Neutrophil (primary cell): Measurements from ENCODE around the gene IRX5.

Experiments
- H3K27ac ChIP-seq: fragments of 200-600 bp; sonication (generic); 2 replicates; pipeline ENCODE4 v1.5.1; 2016; ENCODE audit warnings: mild to moderate bottlenecking, moderate library complexity
- H3K27me3 ChIP-seq: fragments of 200-600 bp; sonication (generic); 2 replicates; pipeline ENCODE4 v1.6.0; 2016; ENCODE audit warnings: mild to moderate bottlenecking
- H3K36me3 ChIP-seq: fragments of 200-600 bp; sonication (generic); 2 replicates; pipeline ENCODE4 v1.5.1; 2017
- H3K4me1 ChIP-seq, 2 experiments: fragments of 200-600 bp in 1 of 2; sonication (generic) in 1 of 2; 1 replicate in 1 of 2; 2 replicates in 1 of 2; pipeline versions ENCODE4 v1.5.1 to v1.6.1; 2013 to 2016; ENCODE audit warnings: low read depth in 1 of 2, low read length in 1 of 2, mild to moderate bottlenecking in 1 of 2, moderate library complexity in 1 of 2; ENCODE audit not compliant: control insufficient read depth in 1 of 2, insufficient read depth in 1 of 2
- H3K4me3 ChIP-seq, 2 experiments: fragments of 200-600 bp in 1 of 2; sonication (generic) in 1 of 2; 1 replicate in 1 of 2; 2 replicates in 1 of 2; pipeline ENCODE4 v1.5.1; 2013 to 2016; ENCODE audit warnings: low read depth in 1 of 2, low read length in 1 of 2, mild to moderate bottlenecking in 1 of 2, moderate library complexity in 1 of 2
- H3K9me3 ChIP-seq: fragments of 200-600 bp; sonication (generic); 2 replicates; pipeline ENCODE4 v1.5.1; 2016
- TF ChIP-seq, protein P1 (sequence below): fragments of 200-600 bp; sonication (generic); IDR thresholded peaks from 2 replicates; pipeline ENCODE4 v1.5.1; 2016; ENCODE audit warnings: antibody characterized with exemption

Gene IRX5

DNA sequence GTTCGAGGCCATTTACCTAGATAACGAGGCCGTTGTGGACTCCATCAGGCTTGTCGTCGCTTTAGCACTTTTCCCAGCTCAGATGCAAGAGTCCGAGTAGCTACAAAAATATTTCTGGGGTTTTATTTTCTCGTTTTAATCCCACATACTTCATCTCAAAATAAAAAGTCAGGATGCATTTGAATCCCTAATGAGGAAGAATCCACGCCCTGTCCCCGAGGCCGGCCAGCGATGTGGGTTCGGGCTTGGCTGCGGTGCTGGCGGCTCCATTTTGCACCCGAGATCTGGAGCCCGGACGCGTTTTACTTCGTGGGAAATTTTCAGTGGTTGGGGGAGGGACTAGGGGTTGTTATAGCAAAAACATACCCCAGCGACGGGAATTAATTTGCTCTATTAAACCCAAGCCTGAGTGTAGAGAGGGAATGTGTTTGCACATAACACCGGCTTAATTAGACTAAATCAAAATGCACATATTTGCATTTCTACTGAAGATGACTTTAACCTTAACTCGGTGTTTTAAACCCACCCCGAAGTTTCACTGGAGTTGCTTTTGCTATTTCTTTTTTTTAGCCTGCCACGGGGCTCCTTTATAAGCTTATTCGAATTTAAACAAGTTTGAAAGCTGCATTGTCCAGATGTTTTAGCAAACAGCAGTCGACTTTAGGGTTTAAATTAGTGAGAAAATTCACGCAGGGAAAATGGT is 4.8 kb downstream of the IRX5 start:
- Histone ChIP-seq H3K4me1 (peaks cover 41 to 46% of the 10 kb centered on the region in 2 experiments), H3K36me3 (no peaks in the 10 kb centered on the region), H3K4me3 (no peak overlapping the region), H3K27me3 (peaks cover 100% of the 10 kb centered on the region), H3K27ac (no peak overlapping the region), H3K9me3 (no peaks in the 10 kb centered on the region)
- TF ChIP-seq, protein P1, sequence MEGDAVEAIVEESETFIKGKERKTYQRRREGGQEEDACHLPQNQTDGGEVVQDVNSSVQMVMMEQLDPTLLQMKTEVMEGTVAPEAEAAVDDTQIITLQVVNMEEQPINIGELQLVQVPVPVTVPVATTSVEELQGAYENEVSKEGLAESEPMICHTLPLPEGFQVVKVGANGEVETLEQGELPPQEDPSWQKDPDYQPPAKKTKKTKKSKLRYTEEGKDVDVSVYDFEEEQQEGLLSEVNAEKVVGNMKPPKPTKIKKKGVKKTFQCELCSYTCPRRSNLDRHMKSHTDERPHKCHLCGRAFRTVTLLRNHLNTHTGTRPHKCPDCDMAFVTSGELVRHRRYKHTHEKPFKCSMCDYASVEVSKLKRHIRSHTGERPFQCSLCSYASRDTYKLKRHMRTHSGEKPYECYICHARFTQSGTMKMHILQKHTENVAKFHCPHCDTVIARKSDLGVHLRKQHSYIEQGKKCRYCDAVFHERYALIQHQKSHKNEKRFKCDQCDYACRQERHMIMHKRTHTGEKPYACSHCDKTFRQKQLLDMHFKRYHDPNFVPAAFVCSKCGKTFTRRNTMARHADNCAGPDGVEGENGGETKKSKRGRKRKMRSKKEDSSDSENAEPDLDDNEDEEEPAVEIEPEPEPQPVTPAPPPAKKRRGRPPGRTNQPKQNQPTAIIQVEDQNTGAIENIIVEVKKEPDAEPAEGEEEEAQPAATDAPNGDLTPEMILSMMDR, result no peak

DNA sequence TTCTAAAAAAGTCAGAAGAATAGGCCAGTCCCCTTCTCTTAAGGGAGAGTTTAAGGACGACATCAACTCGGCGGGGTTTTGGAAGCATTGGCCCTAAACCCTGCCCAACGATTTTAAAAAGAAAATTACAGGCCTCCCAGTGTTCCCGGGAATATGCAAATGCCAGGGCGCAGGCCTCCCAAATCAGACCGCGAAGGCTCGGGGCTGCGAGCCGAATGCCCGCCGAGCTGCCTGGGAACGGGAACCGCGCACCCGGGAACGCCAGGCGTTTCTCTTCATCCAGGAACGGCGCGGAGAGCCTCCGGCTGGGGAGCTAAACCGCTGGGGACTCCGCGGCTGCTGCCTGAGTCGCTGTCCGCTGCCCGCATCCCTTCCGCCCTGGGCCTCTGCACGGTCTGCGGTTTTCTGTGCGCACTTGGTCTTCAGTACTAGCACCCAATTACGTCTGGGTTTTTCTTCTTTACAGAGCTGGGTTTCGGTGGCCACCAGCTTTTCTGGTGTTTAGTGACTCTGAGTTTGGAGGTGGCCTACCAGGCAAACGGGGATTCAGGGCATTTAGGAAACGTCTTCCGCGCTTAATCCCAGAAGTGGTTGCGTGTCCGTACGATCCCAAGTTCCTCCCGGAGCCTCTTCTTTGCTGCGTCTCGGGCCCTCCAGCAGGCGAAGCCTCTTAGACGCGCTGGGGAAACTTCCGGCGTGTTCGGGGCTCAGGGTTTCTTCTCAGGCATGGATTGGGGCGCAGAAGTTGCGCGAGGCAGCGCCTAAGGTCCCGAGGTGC is 5.7 kb downstream of the IRX5 start:
- Histone ChIP-seq H3K27ac (no peak overlapping the region), H3K27me3 (peaks cover 100% of the 10 kb centered on the region), H3K36me3 (no peaks in the 10 kb centered on the region), H3K4me1 (peaks cover 36 to 38% of the 10 kb centered on the region in 2 experiments), H3K9me3 (no peaks in the 10 kb centered on the region), H3K4me3 (no peak overlapping the region)
- TF ChIP-seq, protein P1, result no peak

DNA sequence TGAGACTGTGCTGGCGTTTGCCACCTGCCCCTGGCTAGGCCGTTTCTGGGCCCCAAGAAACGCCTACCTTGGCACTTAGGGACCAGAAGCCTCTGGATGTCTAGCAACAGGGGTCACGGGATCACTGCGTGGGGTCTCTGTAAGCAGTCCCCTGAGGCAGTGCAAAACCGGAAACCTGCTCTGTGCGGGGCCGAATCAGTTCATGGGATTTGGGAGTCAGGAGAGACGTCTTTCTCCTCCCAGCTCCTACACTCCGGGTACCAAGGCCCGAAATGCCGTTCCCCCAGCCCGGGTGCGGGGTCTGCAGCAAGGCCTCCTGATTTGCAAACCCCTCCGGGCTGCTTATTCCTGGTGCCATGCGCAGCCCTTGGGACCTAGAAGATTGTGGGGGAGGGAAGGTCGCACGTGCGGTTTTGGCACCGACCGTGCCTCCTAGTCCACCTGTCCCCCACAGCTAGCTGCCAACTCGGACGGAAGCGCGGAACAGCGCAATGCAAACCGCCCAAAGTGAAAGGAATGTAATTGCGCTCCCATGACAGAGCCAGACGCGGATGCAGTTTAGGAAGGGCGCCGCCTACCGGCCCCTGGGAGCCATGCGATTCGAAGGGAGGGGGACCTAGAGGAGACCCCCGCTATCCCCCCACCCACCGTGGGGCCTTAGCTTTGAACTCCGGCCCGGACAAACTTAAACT is 6.5 kb downstream of the IRX5 start:
- Histone ChIP-seq H3K27me3 (peaks cover 100% of the 10 kb centered on the region), H3K27ac (no peak overlapping the region), H3K4me3 (peak overlapping the region; percentile 32)

DNA sequence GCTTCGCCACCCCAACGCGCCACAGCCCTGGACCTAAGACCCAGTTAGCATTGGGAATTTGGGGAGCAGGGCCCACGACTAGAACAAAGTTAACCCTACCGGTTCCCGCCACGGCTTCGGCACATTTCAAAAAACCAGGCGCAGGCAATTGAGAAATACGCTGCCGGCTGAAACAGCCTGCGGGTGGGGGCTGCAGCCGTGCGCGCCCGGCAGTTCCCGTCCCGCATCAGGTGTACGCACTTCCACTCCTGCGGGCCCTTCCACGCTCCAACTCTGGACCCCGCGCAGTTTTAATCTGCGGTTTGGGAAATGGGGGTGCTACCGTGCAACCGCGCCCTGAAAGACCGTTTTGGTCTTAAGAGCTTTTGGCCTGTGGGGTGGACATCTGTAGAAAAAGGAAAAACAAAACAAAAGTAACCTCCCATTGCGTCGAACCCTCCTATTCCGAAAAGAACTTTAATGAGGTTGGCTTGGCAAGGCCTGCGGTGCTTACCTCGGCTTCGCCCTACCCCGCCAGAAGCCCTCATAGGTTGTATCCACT is 7.1 kb downstream of the IRX5 start:
- no peak overlapping the region for H3K27ac ChIP-seq
- no peaks in the 10 kb centered on the region for H3K36me3 ChIP-seq
- no peaks in the 10 kb centered on the region for H3K9me3 ChIP-seq
- peaks cover 30 to 31% of the 10 kb centered on the region in 2 experiments for H3K4me1 ChIP-seq
- H3K27me3 ChIP-seq, result peaks cover 100% of the 10 kb centered on the region
- TF ChIP-seq, protein P1, result no peak
- H3K4me3 ChIP-seq, result peak overlapping the region; percentile 32

More for the DNA sequence above, 6.5 kb downstream of the IRX5 start:
- Histone ChIP-seq H3K36me3 (no peaks in the 10 kb centered on the region), H3K9me3 (no peaks in the 10 kb centered on the region), H3K4me1 (peaks cover 30 to 31% of the 10 kb centered on the region in 2 experiments)
- TF ChIP-seq, protein P1, result no peak

DNA sequence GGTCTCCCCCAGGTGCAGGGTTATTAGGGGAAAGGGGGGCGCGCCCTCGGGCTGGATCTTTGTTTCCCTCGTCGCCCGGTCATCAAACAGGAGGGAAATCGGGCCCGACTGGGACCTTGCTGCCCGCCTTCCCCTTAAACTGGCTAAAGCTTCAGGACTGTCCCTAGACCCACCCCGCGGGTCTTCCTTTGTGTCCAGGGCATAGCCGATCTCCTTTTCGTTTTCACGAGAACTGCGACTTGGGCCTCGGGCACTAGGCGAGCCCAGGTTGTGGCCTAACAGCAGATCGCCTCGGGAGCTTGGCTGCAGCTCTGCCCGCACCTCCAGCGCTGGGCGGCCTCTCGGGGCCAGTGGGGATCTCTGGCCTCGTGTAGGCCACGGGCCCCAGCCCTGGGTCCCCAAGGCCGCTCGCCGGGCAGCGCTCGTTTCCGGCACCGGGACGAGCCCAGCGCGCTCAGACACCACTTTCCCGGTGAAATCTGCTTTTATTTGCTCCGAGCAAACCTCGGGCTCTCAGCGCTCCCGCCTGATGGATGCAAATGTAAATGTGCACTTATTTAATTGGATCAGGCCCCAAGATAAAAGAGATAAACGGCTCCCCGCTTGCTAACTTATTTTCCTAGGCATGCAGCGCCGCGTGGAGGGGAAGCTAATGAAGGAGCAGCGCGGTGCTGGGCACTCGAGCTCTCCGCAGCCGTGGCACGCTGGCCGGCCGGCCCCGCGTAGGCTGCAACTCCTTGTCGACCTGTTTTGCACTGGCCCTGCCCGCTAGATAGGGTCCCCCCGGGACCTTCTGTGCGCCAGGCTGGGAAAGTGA is 7.8 kb downstream of the IRX5 start:
- H3K4me1 ChIP-seq, result peaks cover 30% of the 10 kb centered on the region in 2 experiments
- H3K4me3 ChIP-seq, result peak overlapping the region; percentile 32
- peaks cover 100% of the 10 kb centered on the region for H3K27me3 ChIP-seq
- H3K9me3 ChIP-seq, result no peaks in the 10 kb centered on the region
- TF ChIP-seq, protein P1, result no peak
- no peaks in the 10 kb centered on the region for H3K36me3 ChIP-seq
- H3K27ac ChIP-seq, result no peak overlapping the region
